DND-41 (cell line): Measurements from ENCODE around the gene NMRK2.

ENCODE experiments used
- EZH2 ChIP-seq: IDR thresholded peaks from 3 replicates; pipeline ENCODE4 v1.6.1; 2012; ENCODE audit warnings: borderline replicate concordance, low read depth, mild to moderate bottlenecking, moderate library complexity, low read length, inconsistent platforms; ENCODE audit not compliant: severe bottlenecking
- TF ChIP-seq, protein P1 (sequence below): IDR thresholded peaks from 2 replicates; pipeline ENCODE4 v1.5.1; 2012; ENCODE audit warnings: borderline replicate concordance, low read length, moderate library complexity, mild to moderate bottlenecking; ENCODE audit not compliant: poor library complexity, severe bottlenecking; ENCODE audit errors: extremely low read depth

DNA sequence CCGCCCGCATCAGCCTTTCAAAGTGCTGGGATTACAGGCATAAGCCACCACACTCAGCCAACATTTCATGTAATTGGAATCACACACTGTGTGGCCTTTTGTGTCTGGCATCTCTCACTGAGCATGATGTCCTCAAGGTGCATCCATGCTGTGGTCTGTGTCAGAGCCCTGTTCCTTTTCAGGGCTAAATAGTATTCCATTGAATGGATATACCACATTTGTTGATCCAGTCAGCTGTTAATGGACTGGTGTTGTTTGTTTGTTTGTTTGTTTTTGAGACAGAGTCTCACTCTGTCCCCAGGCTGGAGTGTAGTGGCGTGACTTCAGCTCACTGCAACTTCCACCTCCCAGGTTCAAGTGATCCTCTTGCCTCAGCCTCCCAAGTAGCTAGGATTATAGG is 34.4 kb upstream of the NMRK2 start:
- TF ChIP-seq, protein P1, sequence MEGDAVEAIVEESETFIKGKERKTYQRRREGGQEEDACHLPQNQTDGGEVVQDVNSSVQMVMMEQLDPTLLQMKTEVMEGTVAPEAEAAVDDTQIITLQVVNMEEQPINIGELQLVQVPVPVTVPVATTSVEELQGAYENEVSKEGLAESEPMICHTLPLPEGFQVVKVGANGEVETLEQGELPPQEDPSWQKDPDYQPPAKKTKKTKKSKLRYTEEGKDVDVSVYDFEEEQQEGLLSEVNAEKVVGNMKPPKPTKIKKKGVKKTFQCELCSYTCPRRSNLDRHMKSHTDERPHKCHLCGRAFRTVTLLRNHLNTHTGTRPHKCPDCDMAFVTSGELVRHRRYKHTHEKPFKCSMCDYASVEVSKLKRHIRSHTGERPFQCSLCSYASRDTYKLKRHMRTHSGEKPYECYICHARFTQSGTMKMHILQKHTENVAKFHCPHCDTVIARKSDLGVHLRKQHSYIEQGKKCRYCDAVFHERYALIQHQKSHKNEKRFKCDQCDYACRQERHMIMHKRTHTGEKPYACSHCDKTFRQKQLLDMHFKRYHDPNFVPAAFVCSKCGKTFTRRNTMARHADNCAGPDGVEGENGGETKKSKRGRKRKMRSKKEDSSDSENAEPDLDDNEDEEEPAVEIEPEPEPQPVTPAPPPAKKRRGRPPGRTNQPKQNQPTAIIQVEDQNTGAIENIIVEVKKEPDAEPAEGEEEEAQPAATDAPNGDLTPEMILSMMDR, result no peak
- TF ChIP-seq EZH2, result no peak
